ENCODE measurements around the gene BEST3.

DNA sequence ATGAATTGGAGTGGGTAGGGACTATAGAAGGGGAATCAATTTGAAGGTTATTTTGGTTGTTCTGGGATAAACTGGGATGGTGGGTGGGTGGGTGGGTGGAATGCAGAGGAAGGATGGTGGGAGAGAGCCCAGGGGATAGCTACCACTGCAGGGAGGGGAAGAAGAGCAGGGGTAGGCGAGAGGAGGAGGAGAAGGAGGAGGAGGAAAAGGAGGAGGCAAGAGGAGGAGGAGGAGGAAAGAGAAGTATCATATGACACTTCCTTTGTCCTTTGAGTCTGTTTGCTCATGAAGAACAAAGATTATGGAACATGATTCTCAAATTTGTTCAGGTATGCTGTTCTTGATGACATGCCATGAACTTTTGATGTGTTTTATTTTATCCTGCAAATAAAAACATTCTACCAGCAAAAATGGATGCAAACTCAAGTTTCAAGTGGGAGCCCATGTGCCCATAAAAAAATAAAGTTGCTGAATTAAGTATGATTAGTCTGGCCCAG is 4.1 kb upstream of the BEST3 start:
- TF ChIP-seq, protein P1, sequence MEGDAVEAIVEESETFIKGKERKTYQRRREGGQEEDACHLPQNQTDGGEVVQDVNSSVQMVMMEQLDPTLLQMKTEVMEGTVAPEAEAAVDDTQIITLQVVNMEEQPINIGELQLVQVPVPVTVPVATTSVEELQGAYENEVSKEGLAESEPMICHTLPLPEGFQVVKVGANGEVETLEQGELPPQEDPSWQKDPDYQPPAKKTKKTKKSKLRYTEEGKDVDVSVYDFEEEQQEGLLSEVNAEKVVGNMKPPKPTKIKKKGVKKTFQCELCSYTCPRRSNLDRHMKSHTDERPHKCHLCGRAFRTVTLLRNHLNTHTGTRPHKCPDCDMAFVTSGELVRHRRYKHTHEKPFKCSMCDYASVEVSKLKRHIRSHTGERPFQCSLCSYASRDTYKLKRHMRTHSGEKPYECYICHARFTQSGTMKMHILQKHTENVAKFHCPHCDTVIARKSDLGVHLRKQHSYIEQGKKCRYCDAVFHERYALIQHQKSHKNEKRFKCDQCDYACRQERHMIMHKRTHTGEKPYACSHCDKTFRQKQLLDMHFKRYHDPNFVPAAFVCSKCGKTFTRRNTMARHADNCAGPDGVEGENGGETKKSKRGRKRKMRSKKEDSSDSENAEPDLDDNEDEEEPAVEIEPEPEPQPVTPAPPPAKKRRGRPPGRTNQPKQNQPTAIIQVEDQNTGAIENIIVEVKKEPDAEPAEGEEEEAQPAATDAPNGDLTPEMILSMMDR (IDR thresholded peaks at IDR 0.05), result no peak
- TF ChIP-seq EP300 (IDR thresholded peaks at IDR 0.05), result no peak
- no peak for TF ChIP-seq POLR2A (IDR thresholded peaks at IDR 0.05)
